Activated T-helper 1 cell treated with Interleukin-2 at 50 U/mL for 16 hours (primary cell): ENCODE measurements around the gene LYVE1.
"Not testable (repeated sequence)": the region's sequence is repeated elsewhere in the genome, so short reads cannot be mapped to it uniquely, and the experiment has no call there.

Source experiments
- DNase-seq: peaks from one replicate; pipeline ENCODE4 v3.0.0-alpha.2; 2020; ENCODE audit warnings: low read depth

LYVE1 gene, protein sequence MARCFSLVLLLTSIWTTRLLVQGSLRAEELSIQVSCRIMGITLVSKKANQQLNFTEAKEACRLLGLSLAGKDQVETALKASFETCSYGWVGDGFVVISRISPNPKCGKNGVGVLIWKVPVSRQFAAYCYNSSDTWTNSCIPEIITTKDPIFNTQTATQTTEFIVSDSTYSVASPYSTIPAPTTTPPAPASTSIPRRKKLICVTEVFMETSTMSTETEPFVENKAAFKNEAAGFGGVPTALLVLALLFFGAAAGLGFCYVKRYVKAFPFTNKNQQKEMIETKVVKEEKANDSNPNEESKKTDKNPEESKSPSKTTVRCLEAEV

DNA sequence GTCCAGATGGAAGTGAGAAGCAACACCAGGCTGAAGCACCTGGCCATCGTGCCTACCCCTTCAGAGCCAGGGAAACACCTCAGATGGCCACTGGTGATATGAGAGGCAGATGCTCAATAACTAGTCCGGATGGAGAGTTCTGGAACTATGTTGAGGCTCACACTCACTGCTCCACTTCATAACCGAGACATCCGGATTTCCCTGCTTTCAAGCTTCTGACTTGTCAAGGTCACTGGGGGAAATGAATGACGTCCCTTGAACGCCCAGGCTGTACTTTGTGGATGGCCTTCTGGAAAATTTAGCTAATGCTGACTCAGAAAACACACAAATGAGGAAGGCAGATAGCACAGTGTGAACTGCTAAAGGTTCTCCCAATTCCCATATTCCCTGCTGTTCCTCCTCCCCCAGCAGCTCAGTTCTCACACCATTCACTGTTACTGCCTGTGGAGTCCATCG lies at the start of gene LYVE1:
TSS of gene LYVE1 (minus strand) at position 180 of the 456 bp plus-strand sequence. CDS start at position 47, 133 bp downstream.
- no peak for DNase-seq

DNA sequence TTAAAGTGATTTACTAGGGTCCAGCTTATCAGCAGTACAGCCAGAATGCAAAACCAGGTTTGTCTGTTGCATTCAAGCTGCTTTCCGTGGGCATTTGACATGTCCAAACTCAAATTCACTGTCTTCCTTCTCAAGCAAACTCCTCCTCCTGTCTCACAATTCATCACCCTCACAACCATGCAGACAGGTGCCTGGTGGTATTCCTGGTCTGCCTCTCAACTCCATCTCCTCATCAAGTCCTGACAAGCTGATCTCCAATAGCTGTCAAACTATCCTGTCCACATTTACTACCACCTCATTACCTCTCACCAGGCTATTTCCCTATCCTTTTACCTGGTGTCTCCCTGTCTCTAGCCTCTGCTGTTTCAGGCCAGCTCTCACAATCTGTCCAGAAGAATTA lies 49.1 kb upstream of the LYVE1 start:
- DNase-seq = no peak

DNA sequence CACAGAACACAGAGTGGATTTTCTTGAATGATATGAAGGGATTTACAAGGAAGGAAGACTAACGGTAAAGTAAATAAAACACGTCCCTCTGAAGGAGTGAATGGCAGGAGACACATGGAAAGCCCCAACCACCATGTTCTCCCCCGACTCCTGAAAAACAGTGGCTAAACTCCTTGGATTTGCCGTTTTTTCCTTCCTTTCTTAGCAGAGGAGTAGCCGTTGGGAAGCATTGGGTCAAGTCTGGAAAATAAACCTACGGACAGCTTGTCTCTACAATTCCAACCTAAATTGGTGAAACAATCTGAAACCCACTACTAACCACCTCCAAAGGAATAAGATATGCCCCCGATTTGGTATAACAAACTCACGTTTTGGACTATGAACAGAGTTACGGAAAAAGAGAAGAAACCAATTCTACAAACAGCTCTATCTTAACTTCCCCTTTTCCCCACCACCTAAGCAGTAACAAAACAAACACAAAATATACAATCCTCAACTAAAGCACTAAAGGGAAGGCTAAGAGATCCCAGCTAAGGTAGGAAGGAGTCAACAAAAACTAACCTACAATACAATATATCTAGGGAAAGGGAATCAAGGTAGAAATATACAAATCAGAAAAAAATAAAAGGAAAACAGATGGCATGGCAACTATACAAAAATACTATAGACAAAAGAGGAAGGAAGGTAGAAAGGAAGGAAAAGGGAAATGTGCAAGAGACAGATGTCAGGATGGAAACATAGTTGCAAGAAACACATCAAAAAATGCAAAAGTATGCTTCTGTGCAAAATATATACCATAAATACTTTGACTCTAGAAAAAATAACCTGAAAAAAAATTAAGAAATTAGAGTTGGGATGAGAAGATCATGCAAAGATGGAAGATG lies 43.8 kb upstream of the LYVE1 start:
- no peak for DNase-seq

DNA sequence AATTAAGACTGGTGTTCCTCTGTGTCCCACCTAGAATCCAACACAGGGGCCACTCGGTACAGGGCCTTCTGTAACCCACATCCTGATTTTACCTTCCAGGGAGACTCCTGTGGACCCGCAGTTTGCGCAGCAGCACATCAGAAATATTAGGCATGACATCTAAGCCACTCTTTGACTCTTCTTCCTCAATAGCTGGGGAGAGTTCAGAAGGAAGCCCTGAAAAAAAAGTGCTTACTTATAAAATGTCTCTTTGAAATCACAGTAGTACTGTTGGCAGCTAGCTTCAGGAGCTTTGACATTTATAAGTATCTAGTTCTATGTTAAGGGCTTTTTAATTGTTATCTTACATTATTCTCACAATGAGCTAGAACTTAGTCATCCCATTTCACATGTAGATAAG lies 41.2 kb upstream of the LYVE1 start:
- DNase-seq = no peak

DNA sequence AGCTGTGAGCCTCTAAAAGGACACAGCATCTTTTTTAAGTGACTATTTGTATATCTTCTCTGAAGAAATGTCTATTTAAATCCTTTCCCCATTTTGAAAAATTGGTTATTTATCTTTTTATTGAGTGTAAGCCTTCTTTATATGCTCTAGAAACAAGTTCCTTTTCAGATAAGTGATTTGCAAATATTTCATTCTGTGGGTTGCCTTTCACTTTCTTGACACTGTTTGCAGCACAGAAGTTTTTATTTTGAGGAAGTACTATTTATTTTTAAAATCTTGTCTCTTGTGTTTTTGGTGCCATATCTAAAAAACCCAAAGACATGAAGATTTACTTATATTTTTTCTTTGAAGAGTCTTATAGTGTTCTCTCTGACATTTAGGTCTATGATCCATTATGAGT lies 40.1 kb upstream of the LYVE1 start:
- no peak for DNase-seq

DNA sequence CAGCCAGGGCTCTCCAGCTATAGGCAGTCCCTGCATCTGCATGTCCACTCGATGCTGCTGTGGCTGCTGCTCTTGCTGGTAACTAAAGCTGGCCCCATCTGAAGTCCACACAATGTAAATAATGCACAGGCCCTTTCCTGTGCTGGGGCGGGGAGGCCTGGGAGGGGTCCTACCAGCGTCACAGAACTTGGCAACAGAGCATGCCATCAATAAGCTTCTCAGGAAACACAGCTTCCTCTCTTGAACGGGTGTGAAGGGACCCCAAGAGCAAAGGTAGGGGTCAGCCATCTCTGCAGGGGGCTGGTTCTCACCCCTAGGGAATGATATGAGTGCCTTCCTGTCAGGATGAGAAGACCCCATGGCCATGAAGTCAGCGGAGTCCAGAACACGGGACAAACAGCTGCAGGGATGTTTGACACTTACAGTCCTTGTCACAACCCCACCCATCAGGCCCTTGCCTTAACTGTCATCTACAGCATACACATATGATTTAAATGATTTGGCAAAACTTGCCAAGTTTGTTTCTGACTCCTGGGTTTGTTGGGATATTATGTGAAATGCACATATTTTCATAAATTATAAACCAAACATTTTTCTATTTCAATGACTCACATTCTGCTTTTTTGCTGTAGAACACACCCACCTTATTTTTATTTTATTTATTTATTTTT lies 39.1 kb upstream of the LYVE1 start:
- DNase-seq = no peak

DNA sequence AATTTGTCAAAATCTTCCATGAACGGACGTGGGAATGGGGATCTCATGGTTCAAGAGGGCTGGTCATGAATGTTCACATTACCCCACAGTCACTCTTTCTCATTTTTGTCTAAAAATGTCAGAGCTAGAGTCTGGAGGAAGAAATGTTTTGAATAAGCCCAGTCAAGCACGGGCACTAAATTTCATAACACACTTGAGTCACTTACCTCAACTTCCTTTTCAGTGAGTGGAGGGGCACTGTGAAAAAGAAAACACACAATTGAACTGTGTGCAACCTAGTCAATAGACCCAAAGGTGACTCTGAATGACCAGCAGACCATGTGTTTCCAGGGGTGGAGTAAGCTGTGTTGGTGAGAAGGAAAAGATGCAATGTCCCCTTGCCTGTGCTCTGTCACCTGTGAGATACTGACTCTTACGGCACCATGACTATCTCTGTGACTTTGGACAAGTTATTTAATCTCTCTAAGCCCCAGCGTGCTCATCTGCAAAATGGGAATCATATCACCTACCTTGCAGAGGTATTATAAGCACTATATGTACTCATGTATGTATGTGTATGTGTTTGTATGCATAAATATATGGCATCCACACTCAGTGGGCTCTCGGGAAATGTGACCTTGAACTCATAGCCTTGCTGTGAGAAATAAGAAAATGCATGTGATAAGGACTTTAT lies 38.2 kb upstream of the LYVE1 start:
- DNase-seq = no peak

DNA sequence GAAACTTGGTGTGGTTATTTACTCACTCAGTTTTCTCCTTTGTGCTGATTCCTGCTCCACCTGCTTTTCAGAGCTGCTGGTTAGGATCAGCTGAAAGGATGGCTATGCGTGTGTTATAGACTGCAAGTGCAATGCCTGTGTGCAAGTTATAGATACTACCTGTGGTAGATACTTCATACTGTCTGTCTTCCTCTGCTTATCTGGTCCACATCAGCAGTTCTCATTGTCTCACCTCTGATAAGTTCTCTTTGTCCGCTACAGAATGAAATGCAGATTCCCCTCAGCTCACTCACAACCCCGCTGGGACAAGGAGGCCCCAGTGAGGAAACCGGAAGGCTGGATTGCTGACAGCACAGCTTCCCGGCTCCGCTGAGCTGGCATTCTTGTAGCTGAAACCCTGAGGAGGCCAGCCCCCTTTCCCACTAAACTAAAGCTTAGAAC lies 37.5 kb upstream of the LYVE1 start:
- no peak for DNase-seq

DNA sequence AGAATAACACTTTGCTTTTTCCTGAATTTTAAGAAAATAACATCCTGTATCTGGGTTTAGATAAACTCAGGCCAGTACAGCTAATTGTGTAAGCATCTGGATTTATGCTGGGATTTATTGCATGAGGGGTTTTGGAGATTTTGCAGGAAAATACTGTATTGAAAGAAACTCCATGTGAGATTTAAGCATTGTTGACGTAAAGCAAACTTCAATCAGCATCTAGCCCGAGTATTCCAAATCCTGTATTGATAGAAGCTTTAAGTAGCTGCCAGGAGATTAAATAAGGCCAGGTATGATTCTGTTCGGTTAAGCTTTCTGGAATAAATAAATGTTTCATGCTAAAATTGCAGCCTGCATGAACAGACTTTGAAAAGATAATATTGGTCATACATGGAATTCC lies 36.3 kb upstream of the LYVE1 start:
- no peak for DNase-seq

DNA sequence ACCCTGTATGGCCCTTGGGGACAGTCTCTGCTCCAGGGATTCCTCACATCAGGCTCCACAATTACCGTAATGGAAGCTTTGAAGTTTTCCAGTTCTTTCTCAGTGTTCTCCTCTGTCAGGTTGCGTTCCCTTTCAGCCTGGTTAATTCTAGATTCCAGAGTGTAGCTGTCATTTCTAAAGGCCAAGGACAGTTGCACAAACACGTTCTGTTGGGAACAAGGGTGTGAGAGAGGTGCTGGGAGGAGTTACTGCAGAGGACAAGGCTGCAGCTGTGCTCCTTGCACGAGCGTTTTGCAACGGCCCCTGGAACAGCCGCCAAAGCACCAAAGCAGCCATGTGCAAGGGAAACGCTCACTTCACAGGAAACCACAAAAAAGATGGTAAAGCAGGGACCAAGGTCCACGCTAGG lies 35.9 kb upstream of the LYVE1 start:
- no peak for DNase-seq

DNA sequence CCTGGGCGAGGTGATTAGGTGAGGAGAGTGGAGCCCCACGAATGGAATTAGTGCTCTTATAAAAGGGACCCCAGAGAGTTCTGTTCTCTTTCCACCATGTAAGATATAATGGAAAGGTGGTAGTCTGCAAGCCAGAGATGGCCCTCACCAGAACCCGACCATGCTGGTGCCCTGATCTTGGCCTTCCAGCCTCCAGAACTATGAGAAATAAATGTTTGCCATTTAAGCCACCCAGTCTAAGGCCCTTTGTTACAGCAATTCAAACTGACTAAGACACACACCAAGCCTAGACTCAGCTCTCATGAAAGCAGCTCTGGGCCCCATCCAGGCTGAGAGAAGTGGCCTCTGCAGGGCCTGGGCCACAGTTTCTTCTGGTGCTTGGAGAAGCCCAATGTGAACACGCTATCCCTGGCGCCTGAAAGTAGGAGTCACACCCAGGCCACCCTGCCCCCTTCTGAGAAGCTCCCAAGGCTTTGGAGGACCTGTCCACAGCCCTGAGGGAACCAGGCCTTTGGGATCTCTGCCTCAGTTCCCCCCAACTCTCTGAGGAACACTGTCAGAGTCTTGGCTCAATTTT lies 35.3 kb upstream of the LYVE1 start:
- DNase-seq = no peak

DNA sequence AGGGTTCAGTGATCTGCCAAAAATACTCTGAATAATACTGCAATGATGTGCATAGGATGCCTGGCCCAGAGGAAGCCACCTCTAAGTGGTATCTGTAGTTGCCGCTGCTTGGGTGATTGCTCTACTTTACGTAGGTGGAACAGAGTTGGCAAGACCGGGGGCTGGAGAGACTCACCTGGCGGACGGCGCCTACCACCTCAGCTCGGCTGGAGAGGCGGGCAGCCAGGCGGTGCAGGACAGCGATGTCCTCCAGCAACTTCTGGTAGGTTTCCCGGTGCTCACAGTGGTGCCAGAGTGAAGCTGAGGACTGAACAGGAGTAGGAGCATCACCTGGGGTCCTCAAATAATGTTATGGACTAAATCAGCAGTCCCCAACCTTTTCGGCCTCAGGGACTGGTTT lies 34.5 kb upstream of the LYVE1 start:
- DNase-seq = no peak

DNA sequence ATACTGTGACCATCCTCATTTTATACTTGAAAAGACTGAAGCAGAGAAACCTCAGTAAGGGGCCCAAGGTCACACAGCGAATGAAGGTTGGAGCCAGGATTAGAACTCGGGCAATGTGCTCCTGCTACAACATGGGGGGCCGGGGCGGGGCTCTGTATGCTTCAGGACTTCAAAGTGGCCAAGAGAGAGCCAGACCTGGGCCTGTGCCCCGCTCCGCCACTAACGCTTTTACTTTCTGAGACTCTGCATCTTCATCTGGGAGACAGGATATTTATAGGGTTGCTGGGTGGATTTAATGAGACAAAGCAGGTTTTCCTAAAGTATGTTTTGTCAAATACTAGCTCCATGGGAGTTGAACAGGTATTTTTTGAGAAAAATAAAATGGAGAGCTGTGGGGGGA lies 33.9 kb upstream of the LYVE1 start:
- DNase-seq = no peak

DNA sequence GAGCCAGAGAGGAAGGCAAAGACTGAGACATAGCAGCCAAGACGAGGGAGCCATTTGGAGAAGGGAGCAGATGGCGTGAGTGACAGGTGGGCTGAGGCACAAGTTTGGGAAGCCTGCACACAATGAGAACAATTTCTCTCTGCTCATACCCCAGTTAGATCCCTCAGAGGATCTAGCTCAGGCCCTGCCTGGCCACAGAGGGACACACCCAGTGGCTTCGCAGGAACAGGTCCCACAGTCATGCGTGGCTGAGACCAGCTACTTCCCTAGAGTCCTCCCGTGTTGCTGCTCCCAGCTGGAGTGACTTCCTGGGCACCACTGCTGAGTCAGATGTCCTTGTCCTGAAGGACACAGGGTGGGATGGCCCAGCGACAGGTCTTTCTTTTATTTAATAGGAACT lies 33.4 kb upstream of the LYVE1 start:
- no peak for DNase-seq

DNA sequence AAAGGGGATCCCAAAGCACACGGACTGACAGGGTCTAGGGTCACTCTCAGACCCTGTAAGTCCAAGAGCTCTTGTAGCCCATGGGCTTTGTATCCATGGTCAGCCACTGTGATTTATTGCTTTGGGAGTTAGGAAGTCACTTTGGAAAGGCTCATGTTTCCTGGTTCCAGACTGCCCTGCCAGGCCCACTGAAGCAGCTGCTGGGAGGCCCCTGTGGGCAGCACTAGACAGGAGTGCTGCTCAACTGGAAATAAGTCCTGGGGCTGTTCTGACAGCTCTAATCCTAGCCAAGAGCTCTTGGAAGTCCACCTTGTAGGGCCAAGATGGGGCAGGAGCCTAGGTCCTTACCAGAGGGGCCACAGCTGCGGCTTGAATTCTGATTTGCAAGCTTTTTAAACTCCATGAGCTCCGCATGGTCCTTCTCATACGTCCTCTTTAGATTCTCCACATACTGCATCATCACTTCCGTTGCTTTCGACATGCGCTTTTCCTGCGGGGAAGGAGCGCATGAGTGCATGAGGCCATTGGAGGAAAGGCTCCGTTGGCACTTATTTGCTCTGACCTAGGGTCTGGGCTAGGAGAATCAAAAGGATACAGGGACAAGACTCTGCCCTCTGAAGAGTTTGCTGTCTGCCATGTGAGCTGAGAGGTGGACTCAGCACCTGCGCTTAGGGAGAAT lies 32.2 kb upstream of the LYVE1 start:
- no peak for DNase-seq

DNA sequence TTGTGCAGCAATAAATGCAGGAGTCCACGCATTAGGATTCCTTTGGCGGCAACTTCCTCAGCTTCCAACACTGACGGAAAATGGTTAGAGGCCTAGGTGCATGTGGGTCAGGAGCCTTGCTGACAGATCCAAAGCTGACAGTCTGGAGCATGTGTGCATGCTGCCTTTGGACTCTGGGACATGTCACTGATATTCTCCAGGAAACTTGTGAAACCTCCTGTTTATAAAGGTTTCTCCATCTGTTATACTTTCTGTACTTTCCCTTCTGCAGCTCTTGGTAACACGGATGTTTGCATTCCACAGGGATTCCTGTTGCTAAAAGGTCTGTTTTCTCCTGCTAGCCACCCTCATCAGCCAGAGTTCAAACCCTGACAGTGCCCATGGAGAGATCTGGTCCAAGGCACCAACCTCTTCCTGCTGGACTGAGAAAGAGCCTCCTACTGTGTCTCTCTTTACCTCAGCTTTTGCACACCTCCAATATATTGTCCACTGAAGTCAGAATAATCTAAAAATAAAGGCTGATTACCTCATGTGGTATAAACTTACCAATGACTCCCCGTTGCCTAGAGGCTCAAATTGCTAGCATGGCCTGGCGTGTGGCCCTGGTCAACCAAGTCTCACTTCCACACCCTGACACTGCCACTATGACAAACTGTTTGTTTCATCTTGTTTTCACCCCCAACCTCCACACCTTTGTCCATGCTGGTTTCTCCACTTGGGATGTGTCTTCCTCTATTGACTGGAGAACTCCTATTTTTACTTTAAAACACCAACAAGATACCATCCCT lies 31.1 kb upstream of the LYVE1 start:
- no peak for DNase-seq

DNA sequence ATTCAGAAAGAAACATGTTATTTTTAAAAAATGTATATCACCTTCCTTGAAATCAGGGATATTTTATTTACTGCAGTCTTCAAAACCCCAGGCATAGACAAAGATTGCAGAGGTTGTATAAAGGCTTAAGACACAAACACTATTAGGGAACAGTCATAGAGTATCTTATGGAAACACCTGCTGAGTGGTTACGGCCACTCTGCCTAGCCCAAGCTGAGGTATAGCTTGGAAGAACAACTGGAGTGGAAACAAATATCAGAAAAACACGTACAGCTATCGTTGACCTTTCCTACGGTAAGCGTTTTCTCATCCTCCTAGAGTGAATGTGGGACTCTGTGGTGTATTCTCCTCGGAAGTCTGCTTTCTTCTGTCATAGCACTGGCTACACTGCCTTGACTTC lies 30.4 kb upstream of the LYVE1 start:
- DNase-seq = no peak

DNA sequence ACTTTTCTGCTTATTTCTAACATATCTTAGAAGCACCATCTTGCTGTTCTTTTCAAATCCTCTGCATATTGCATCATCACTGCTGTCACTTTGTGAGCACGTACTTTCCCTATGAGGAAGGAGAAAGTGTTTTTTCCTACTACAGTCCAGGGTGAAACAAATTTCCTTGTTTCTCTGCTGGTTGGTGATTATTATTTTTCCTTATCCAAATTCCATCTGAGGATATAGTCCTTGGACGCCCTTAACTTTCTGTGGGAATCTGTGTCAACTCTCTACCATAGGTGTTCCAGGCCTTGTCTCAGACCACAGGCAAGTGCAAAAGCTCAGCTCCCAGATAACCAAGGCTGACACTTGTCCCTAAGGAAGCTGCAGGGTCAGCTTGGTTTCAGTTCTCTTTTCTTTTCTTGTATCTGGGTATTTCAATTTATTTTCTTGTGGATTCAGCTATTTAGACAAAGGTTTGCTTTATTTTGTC lies 29.4 kb upstream of the LYVE1 start:
- no peak for DNase-seq

DNA sequence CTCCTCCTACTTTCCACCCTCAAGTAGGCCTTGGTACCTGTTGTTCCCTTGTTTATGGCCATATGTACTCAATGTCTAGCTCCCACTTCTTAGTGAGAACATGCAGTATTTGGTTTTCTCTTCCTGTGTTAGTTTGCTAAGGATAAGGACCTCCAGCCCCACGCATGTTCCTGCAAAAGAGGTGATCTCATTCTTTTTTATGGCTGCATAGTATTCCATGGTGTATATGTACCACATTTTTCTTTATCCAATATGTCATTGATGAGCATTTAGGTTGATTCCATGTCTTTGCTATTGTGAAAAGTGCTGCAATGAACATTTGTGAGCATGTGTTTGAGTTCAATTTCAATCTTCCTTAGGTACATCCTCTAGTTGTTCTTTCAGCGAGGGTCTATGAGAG lies 27.4 kb upstream of the LYVE1 start:
- DNase-seq = not testable (repeated sequence)

DNA sequence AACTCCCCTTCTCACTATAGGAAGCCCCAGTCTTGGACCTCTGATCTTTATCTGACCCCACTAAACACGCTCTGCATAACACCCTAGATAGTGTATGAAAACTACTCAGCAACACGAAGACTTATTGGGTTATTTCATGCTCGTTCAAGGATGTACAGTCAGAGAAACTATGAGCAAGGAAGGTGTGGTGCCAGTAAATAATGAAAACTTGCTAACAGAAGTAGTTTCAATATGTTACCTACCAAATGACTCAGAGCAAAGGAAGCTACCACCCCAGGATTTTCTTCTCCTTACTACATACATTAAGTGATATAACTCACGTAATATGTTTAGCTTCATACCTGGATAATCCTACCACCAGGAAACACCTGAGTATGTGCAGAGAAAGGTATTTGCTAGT lies 25.9 kb upstream of the LYVE1 start:
- no peak for DNase-seq
